ENCODE data around the gene FAM114A2.

Gene FAM114A2

GRCh38 chr5:154038707-154039457 is at the start of gene FAM114A2, which contains the start of gene MFAP3:
Gene FAM114A2 (minus strand): TSS chr5:154038910. CDS start chr5:154034953, 3,957 bp downstream.
Gene MFAP3 (plus strand): TSS chr5:154038967. CDS start chr5:154049723, 10,756 bp downstream.
- in situ Hi-C loops (cut with HindIII; ENCODE audit: low pct_ligation_motif_present, low sequenced_read_pairs) = no loop called here
- peak; percentile 85 for DNase-seq
- Histone ChIP-seq H3K36me3 (replicated peaks) (no peaks in the 10 kb centered on the region), H3K27ac (peak within 1 kb of the TSS; percentile 77), H3K4me3 (ENCODE audit: low read depth, low read length) (peak within 1 kb of the TSS; percentile 95), H3K27me3 (replicated peaks) (no peaks in the 10 kb centered on the region)
- no peak for TF ChIP-seq CTCF (IDR thresholded peaks at IDR 0.05; ENCODE audit: low read depth, low read length, missing control alignments)

- TF ChIP-seq CTCF (IDR thresholded peaks at IDR 0.05; ENCODE audit: low read depth, low read length, missing control alignments) = peak; percentile 3
- DNase-seq = peak; percentile 86
- in situ Hi-C loops (cut with HindIII; ENCODE audit: low pct_ligation_motif_present, low sequenced_read_pairs) = no loop called here
- H3K27ac ChIP-seq = no peak overlapping the region
- no peaks in the 10 kb centered on the region for H3K27me3 ChIP-seq (replicated peaks)
- H3K4me3 ChIP-seq (ENCODE audit: low read depth, low read length) = no peak overlapping the region
- no peaks in the 10 kb centered on the region for H3K36me3 ChIP-seq (replicated peaks)
These were observed 48.5 kb upstream of the FAM114A2 start for GRCh38 chr5:154087260-154087659.

- Histone ChIP-seq H3K27me3 (replicated peaks) (no peaks in the 10 kb centered on the region), H3K4me3 (ENCODE audit: low read depth, low read length) (no peak overlapping the region), H3K27ac (no peak overlapping the region), H3K36me3 (replicated peaks) (no peaks in the 10 kb centered on the region)
- DNase-seq = no peak
- TF ChIP-seq CTCF (IDR thresholded peaks at IDR 0.05; ENCODE audit: low read depth, low read length, missing control alignments) = no peak
- in situ Hi-C loops (cut with HindIII; ENCODE audit: low pct_ligation_motif_present, low sequenced_read_pairs) = no loop called here
These were observed 47.9 kb upstream of the FAM114A2 start for GRCh38 chr5:154086641-154087040.

GRCh38 chr5:154086146-154086545 is 47.4 kb upstream of the FAM114A2 start:
- Histone ChIP-seq H3K36me3 (replicated peaks) (no peaks in the 10 kb centered on the region), H3K4me3 (ENCODE audit: low read depth, low read length) (no peak overlapping the region), H3K27ac (no peak overlapping the region), H3K27me3 (replicated peaks) (no peaks in the 10 kb centered on the region)
- no peak for TF ChIP-seq CTCF (IDR thresholded peaks at IDR 0.05; ENCODE audit: low read depth, low read length, missing control alignments)
- no peak for DNase-seq
- in situ Hi-C loops (cut with HindIII; ENCODE audit: low pct_ligation_motif_present, low sequenced_read_pairs) = no loop called here

GRCh38 chr5:154084062-154084639 is 45.4 kb upstream of the FAM114A2 start:
- H3K27me3 ChIP-seq (replicated peaks) = no peaks in the 10 kb centered on the region
- H3K27ac ChIP-seq = no peak overlapping the region
- no peak for TF ChIP-seq CTCF (IDR thresholded peaks at IDR 0.05; ENCODE audit: low read depth, low read length, missing control alignments)
- H3K4me3 ChIP-seq (ENCODE audit: low read depth, low read length) = no peak overlapping the region
- no peak for DNase-seq
- H3K36me3 ChIP-seq (replicated peaks) = no peaks in the 10 kb centered on the region
- in situ Hi-C loops (cut with HindIII; ENCODE audit: low pct_ligation_motif_present, low sequenced_read_pairs) = no loop called here

Measured in brain microvascular endothelial cell (primary cell).